K562 (cell line): Measurements from ENCODE around the gene JUP. TPM values are rescaled to one million over a fixed set of nuclear protein-coding genes. Genes with fewer than 3 reads are reported as not detected.
A peak's percentile ranks its signal among the peaks of the same experiment; 100 is the strongest.

Experiments
- E2F3 ChIP-seq: fragments of 250-450 bp; sonication (Bioruptor Pico); IDR thresholded peaks from 2 replicates; pipeline ENCODE4 v1.4.0; 2020; ENCODE audit warnings: mild to moderate bottlenecking
- EP400 ChIP-seq: fragments of 450-650 bp; IDR thresholded peaks from 2 replicates; pipeline ENCODE4 v1.6.1; 2017; ENCODE audit warnings: antibody characterized with exemption, mild to moderate bottlenecking, moderate library complexity
- GTF2E2 ChIP-seq: fragments of 200-800 bp; sonication (Bioruptor generic); IDR thresholded peaks from 2 replicates; pipeline ENCODE4 v1.6.1; 2016; ENCODE audit warnings: missing genetic modification characterization, missing compliant biosample characterization
- PCBP1 ChIP-seq: fragments of 200-400 bp; formaldehyde crosslinking; IDR thresholded peaks from 2 replicates; pipeline ENCODE4 v1.6.1; 2018; ENCODE audit warnings: mild to moderate bottlenecking, low read depth, low read length; ENCODE audit not compliant: poor library complexity, severe bottlenecking
- SIN3A ChIP-seq, 2 experiments: fragments of 150-350 bp in 1 of 2; IDR thresholded peaks; 2 replicates each; pipeline ENCODE4 v1.6.1; 2011 to 2016; ENCODE audit warnings: borderline replicate concordance in 2 of 2, low read depth in 2 of 2, low read length in 2 of 2, mild to moderate bottlenecking in 2 of 2, moderate library complexity in 2 of 2; ENCODE audit not compliant: control insufficient read depth in 1 of 2
- polyA plus RNA-seq, 8 experiments: library from polyadenylated mRNA; depleted of rRNA in 4 of 8; stranded (reverse) in 5 of 8; unstranded in 3 of 8; fragments of >200 nt; fragmentation: Nextera tagmentation in 2 of 8; fragmentation: Illumina TruSeq in 1 of 8; extraction: Ambion mirVana in 2 of 8; extraction: Trizol in 1 of 8; gene quantifications; 2 replicates each; pipeline versions ENCODE4 v1.2.1 to v1.2.3, GENCODE V29; 2011 to 2014; ENCODE audit warnings: inconsistent platforms in 1 of 8, missing spikeins in 1 of 8
- total RNA-seq, 7 experiments: library from RNA; depleted of rRNA in 6 of 7; stranded (reverse); fragments of >200 nt in 6 of 7; fragmentation: Illumina TruSeq in 2 of 7; extraction: Trizol in 2 of 7; gene quantifications; 2 replicates each; pipeline versions ENCODE4 v1.2.1 to v1.2.3, GENCODE V29; 2011 to 2021; ENCODE audit warnings: low replicate concordance in 1 of 7
- TF ChIP-seq, protein P1 (sequence below), 3 experiments: fragments of 200-800 bp in 1 of 3; sonication (Bioruptor generic) in 1 of 3; sonication (generic) in 1 of 3; formaldehyde crosslinking in 1 of 3; IDR thresholded peaks; 2 replicates each; pipeline versions ENCODE4 v1.6.1 to v1.8.0; 2016 to 2022; ENCODE audit warnings: mild to moderate bottlenecking in 2 of 3, missing compliant biosample characterization in 2 of 3, missing genetic modification characterization in 2 of 3, missing genetic modification reagents in 1 of 3
- TF ChIP-seq, protein P2 (sequence below): fragments of 200-800 bp; sonication (Bioruptor generic); IDR thresholded peaks from 2 replicates; pipeline ENCODE4 v1.6.1; 2017; ENCODE audit warnings: missing genetic modification characterization, missing compliant biosample characterization

JUP gene
- total and polyA plus RNA-seq, 9 of the 15 experiments (the other 6 are each of a cell fraction or from before 2014, with no cell fraction given): 6.4 to 177 (median 31.2) TPM

- TF ChIP-seq PCBP1 (peak; percentile 13), EP400 (peak; percentile 44; the same call in 1 of the 2 replicates), E2F3 (CRISPR knock-in tag) (no peak), SIN3A (IDR thresholded peaks at IDR 0.05; ENCODE audit: borderline replicate concordance in 2 of 2, control insufficient read depth in 1 of 2, low read depth in 2 of 2, low read length in 2 of 2) (peak in 1 of 2 experiments; percentile 53; a peak in 1 of 4 replicates), GTF2E2 (tag) (0 out of 2 replicates have a peak, but pooled peaks have one; percentile 25)
- TF ChIP-seq, protein P1, sequence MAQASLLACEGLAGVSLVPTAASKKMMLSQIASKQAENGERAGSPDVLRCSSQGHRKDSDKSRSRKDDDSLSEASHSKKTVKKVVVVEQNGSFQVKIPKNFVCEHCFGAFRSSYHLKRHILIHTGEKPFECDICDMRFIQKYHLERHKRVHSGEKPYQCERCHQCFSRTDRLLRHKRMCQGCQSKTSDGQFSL (CRISPR knock-in tag; IDR thresholded peaks at IDR 0.05): peak; percentile 73; the same call in 1 of the 2 replicates
- TF ChIP-seq, protein P1 (tag; IDR thresholded peaks at IDR 0.05): 0 out of 4 replicates have a peak, but pooled peaks of 1 of the 2 experiments have one; percentile 18
- TF ChIP-seq, protein P2, sequence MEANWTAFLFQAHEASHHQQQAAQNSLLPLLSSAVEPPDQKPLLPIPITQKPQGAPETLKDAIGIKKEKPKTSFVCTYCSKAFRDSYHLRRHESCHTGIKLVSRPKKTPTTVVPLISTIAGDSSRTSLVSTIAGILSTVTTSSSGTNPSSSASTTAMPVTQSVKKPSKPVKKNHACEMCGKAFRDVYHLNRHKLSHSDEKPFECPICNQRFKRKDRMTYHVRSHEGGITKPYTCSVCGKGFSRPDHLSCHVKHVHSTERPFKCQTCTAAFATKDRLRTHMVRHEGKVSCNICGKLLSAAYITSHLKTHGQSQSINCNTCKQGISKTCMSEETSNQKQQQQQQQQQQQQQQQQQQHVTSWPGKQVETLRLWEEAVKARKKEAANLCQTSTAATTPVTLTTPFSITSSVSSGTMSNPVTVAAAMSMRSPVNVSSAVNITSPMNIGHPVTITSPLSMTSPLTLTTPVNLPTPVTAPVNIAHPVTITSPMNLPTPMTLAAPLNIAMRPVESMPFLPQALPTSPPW (CRISPR knock-in tag): peak; percentile 11; the same call in 1 of the 2 replicates
Measured at GRCh38 chr17:41785859-41786226, 668 bp downstream of the JUP start (continued).
